HCT116 (cell line): ENCODE results near the gene NABP2.

ENCODE experiments used
- CBX3 ChIP-seq: IDR thresholded peaks from 2 replicates; pipeline ENCODE4 v1.6.1; 2012; ENCODE audit warnings: low read depth
- EZH2 ChIP-seq: fragments of 200-600 bp; sonication (generic); IDR thresholded peaks from 2 replicates; pipeline ENCODE4 v1.6.1; 2017; ENCODE audit warnings: antibody characterized with exemption, mixed run types
- EZH2phosphoT487 ChIP-seq: fragments of 200-600 bp; IDR thresholded peaks from 2 replicates; pipeline ENCODE4 v1.6.1; 2018; ENCODE audit warnings: antibody characterized with exemption, borderline replicate concordance
- POLR2A ChIP-seq: IDR thresholded peaks from 2 replicates; pipeline ENCODE4 v1.7.0; 2011; ENCODE audit warnings: borderline replicate concordance; ENCODE audit not compliant: insufficient read depth, insufficient read length; ENCODE audit errors: extremely low read depth
- TF ChIP-seq, protein P1 (sequence below): IDR thresholded peaks from 2 replicates; pipeline ENCODE4 v1.6.1; 2012
- TF ChIP-seq, protein P2 (sequence below), 3 experiments: fragments of 200-600 bp in 1 of 3; sonication (generic) in 1 of 3; IDR thresholded peaks in 2 of 3; conservative IDR thresholded peaks in 1 of 3; 2 replicates each; pipeline ENCODE4 v1.5.1; 2012 to 2017; ENCODE audit warnings: low read depth in 2 of 3, low read length in 2 of 3, antibody characterized with exemption in 1 of 3, borderline replicate concordance in 1 of 3, control low read depth in 1 of 3, mild to moderate bottlenecking in 1 of 3, mixed read lengths in 1 of 3, mixed run types in 1 of 3, moderate library complexity in 1 of 3; ENCODE audit not compliant: insufficient read depth in 1 of 3
- TF ChIP-seq, protein P3 (sequence below): IDR thresholded peaks from 2 replicates; pipeline ENCODE4 v1.6.1; 2012; ENCODE audit warnings: low read depth
- TF ChIP-seq, protein P4 (sequence below): IDR thresholded peaks from 2 replicates; pipeline ENCODE4 v1.6.1; 2012

DNA sequence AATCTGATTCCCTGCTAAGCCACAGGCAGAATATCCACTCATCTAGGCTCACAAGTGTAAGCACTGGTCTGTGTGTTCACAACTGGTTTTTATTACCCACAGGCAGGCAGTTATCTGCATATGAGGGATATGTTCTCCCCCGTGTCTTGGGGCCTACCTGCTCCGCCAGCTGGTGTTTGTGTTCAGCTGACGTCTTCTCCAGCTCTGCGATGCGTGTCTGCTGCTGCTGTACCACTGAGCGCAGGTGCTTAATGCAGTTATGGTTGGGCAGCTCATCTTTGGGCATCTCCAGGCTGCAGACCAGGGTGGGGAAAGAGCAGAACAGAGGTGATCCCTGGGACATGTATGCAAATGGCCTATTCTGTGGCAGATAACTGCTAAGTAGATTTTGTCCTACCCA, 16.1 kb upstream of the NABP2 start:
- no peak for TF ChIP-seq EZH2
- TF ChIP-seq, protein P1, sequence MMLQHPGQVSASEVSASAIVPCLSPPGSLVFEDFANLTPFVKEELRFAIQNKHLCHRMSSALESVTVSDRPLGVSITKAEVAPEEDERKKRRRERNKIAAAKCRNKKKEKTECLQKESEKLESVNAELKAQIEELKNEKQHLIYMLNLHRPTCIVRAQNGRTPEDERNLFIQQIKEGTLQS = no peak
- TF ChIP-seq, protein P2, sequence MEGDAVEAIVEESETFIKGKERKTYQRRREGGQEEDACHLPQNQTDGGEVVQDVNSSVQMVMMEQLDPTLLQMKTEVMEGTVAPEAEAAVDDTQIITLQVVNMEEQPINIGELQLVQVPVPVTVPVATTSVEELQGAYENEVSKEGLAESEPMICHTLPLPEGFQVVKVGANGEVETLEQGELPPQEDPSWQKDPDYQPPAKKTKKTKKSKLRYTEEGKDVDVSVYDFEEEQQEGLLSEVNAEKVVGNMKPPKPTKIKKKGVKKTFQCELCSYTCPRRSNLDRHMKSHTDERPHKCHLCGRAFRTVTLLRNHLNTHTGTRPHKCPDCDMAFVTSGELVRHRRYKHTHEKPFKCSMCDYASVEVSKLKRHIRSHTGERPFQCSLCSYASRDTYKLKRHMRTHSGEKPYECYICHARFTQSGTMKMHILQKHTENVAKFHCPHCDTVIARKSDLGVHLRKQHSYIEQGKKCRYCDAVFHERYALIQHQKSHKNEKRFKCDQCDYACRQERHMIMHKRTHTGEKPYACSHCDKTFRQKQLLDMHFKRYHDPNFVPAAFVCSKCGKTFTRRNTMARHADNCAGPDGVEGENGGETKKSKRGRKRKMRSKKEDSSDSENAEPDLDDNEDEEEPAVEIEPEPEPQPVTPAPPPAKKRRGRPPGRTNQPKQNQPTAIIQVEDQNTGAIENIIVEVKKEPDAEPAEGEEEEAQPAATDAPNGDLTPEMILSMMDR (IDR thresholded peaks at IDR 0.05 in 2 of 3, conservative IDR thresholded peaks at IDR 0.05 in 1 of 3; ENCODE audit: borderline replicate concordance in 1 of 3, insufficient read depth in 1 of 3, low read depth in 2 of 3, low read length in 2 of 3) = no peak
- TF ChIP-seq POLR2A = no peak
- TF ChIP-seq, protein P3, sequence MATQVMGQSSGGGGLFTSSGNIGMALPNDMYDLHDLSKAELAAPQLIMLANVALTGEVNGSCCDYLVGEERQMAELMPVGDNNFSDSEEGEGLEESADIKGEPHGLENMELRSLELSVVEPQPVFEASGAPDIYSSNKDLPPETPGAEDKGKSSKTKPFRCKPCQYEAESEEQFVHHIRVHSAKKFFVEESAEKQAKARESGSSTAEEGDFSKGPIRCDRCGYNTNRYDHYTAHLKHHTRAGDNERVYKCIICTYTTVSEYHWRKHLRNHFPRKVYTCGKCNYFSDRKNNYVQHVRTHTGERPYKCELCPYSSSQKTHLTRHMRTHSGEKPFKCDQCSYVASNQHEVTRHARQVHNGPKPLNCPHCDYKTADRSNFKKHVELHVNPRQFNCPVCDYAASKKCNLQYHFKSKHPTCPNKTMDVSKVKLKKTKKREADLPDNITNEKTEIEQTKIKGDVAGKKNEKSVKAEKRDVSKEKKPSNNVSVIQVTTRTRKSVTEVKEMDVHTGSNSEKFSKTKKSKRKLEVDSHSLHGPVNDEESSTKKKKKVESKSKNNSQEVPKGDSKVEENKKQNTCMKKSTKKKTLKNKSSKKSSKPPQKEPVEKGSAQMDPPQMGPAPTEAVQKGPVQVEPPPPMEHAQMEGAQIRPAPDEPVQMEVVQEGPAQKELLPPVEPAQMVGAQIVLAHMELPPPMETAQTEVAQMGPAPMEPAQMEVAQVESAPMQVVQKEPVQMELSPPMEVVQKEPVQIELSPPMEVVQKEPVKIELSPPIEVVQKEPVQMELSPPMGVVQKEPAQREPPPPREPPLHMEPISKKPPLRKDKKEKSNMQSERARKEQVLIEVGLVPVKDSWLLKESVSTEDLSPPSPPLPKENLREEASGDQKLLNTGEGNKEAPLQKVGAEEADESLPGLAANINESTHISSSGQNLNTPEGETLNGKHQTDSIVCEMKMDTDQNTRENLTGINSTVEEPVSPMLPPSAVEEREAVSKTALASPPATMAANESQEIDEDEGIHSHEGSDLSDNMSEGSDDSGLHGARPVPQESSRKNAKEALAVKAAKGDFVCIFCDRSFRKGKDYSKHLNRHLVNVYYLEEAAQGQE = no peak
- no peak for TF ChIP-seq CBX3
- no peak for TF ChIP-seq EZH2phosphoT487
- TF ChIP-seq, protein P4, sequence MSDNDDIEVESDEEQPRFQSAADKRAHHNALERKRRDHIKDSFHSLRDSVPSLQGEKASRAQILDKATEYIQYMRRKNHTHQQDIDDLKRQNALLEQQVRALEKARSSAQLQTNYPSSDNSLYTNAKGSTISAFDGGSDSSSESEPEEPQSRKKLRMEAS = no peak
